HG03457 (cell line): ENCODE results near the gene SLC49A4.

Experiments
- ATAC-seq: cut with Tn5 transposase; IDR thresholded peaks from one replicate; pipeline ENCODE4 v1.9.1; 2021; ENCODE audit warnings: moderate number of reproducible peaks; ENCODE audit not compliant: unreplicated experiment

SLC49A4 gene

DNA sequence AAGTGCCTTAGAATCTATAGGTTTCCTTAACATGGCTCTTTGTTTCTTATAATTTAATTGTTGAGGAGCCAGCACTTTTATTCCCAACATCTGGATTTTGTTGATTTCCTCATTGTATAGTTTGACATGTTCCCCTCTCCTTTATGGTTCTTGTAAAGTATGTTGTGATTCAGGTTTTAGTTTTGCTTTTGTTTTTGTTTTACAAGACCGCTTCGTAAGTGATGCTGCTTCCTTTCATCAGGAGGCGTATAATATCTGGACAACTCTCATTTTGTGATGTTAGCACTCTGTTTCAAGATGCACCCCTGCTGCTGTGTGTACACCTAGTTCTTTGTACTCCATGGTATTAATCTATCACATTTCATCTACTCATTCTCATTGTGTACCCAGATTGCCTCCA, 48.7 kb downstream of the SLC49A4 start:
- ATAC-seq: no peak

DNA sequence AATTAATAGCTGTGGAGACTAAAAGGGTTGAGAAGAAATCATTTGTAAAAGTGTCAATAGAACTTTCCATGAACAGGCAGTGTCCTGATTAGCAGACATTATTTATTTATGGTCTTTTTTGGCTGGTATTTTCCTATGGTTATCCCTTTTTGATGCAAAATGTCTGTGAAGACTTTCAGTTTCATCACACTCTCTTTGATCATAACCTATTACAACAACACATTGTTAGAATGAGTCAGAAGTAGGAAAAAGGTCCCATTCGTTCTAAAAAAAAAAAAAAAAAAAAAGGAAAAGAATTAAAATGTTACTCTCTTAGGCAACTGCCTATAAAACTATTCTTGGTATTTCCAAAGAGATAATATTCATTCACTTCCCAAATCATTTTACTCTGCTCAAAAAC, 62.1 kb downstream of the SLC49A4 start:
- no peak for ATAC-seq

DNA sequence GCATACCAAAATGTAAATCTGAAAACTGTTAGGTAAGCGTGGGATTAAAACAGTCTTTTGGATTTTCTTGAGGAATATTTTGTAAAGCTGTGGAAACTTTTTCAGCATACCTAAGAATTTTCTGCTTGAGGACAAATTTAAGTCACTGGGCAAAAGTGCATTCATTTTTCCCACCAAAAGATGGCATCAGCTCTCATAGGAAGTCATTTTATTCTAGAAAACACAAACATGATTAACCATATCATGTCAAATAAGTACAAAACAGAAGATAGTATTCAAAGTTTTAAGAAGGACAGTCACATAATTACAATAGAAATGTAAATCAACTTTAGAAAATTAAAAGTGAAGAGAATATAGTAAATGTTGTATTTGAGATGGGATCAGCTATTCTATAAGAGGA, 63.5 kb downstream of the SLC49A4 start:
- no peak for ATAC-seq

DNA sequence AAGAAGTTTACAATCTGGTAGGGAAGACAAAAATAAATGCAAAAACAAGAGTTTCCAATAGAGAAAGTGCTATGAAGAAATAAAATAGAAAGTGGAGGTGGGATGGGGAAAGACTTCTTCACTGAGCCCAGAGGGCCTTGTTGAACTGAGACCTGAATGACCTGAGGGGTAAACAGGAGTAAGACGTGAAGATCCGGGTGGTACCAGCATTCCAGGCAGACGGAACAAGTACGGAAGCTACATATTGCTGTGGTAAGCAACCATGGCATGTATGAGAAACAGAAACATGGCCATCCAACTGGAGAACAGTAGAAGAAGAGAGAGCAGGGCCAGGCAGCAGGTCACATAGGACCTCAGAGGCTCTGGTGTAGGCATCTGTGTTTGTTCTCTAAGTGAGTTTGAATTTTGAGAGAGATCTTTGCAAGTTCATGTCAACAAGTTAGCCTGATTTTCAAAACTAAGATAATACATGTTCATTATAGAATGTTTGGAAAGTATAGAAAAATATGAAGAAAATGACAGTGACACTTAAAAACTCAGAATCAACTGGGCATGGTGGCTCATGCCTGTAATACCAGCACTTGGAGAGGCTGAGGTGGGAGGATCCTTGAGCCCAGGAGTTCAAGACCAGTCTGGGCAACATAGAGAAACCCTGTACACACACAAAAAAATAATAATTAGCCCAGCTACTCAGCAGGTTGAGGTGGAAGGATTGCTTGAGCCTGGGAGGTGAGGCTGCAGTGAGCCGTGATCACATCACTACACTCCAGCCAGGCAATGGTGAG, 64.3 kb downstream of the SLC49A4 start:
- ATAC-seq: no peak

DNA sequence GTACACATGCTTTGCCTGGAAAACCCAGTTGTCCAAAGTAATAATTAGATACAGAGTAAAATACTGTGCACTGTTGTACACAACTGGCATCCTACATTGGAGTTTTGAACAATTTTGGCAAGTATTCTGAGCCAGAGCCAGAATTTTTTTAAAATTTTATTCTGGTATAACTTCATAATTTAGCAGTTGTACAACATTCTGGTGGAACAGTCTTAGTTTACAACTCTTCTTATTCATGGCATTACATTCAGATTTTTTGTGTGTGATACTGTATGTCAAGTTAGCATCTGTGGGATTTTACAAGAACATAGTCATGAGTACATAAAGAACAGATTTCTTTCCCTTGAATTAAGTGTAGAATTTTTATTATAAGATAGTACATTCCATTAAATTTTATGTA, 67.5 kb downstream of the SLC49A4 start:
- ATAC-seq: no peak

DNA sequence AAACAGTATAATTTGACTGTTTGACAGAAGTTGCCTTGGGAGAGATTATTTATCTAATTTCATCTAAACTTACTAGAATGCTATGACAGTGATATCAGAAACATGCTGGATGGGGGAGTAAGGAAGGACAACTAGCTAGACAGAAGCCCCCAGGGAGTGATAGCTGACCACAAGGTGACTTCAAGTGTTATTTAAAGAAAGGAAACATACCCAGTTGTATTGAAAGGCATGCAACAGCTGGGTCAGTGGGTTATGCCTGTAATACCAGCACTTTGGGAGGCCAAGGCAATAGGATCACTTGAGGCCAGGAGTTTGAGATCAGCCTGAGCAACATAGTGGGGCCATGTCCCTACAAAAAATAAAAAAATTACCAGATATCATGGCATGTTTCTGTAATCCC, 69.6 kb downstream of the SLC49A4 start:
- no peak for ATAC-seq

DNA sequence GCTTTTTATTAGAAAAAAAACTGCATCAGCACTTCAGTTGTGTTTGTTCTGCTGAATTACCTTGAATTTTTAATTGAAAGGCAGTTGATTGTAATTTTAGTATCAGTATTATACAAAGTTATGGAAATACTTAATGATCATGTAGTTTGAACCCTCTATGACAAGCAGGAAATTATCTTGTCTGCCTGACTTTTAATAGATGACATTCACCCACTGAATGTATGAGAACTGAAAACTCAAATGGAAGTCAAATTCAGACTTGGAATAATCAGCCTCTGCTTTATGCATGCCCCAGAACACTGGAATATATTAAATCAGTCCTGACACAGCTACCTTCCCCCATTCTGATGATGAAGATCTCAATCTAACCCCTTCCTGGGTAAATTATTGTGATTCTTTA, 73.5 kb downstream of the SLC49A4 start:
- ATAC-seq: no peak

DNA sequence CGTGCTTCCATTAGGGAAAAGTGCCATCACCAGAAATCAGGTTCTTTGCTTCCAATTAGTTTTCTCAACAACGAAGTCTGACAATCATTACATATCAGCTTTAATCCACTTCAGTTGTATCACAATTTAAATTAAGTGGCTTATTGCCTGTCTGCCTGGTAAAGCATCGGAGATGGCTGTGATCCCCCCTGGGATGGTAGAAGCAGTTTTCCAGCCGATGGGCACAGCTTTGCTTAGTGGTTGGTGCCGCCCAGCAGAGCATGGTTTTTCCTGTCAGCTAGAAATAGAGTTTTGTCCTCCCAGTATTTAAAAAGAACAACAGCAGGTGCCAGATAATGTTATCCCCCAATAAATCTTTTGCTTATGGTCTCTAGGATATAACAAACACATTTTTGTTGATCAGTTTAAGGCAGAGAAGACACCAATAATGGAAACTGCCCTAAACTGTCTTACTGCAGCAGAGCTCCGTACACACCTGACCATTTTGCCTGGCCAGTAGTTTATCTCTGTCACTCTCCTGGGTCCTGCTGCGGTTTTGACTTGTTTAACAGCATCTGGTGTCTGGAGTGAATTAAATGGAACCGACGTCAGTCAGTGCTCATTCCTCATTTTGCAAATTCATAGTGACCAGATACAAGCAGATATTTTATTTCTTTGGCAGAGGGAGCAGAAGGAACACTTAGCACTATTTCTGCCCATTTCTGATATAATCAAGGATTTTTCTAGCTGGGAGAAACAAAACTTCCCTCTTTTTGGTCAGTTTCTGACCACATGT, 79.1 kb downstream of the SLC49A4 start:
- no peak for ATAC-seq

DNA sequence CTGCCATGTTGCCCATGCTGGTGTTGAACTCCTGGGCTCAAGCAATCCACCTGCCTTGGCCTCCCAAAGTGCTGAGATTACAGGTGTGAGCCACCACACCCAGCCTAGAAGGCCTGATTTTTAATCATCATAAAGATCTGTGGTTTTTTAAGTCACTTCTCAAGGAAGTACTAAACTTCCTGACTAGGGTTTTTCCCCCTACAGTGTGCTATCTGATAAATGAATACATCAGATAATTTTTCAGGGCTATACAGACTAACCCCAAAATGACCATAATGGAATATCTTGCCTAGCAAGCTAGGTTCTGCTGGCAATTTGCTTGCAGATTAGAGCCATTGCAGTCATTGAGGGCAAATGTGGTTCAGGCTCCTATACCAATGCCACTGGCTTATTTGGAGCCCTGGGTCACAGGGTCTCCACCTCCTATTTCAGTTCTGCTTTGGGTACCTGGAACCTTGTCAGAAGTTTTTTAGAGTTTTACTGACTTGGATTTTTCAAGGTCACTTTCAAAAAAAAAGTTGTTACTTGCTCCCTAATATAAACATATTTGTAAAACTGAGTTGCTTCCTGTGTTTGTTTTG, 80.8 kb downstream of the SLC49A4 start:
- ATAC-seq: no peak

DNA sequence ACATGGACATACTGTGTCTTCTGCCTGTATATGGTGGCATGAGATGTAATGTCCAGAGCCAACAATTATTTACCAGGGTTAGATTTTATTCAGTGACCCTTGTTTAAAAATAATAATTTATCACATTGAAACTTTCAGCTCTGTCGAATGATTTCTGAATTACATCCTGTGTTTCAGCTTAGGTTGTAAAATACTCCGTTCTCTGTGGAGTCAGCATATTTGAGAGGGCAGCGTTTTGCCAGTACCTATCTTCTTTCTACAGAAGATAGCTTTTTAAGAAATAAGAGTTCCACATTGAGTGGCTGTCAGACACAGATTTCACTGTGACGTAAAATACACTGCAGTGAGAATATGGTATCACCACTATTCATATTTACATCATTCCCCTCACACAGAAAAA, 85.3 kb downstream of the SLC49A4 start:
- ATAC-seq: no peak

DNA sequence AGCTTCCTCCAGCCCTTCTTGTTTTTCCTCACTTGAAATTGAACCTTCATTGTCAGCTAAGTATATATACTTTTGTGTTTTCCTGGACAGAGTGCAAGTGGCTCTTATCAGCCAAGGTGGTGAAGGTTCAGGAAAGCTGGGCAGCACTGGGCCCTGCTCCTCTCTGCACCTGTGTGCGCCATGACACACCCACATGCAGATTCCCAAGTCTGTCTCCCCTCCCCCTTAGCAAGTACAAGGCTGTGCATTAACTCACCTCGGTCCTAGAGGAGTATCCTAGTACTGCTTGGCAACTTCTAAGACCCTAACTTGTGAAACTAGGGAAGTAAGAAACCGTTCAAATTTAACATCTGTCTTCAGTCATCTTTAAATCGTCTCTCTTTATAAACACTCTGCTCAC, 85.8 kb downstream of the SLC49A4 start:
- ATAC-seq: no peak

DNA sequence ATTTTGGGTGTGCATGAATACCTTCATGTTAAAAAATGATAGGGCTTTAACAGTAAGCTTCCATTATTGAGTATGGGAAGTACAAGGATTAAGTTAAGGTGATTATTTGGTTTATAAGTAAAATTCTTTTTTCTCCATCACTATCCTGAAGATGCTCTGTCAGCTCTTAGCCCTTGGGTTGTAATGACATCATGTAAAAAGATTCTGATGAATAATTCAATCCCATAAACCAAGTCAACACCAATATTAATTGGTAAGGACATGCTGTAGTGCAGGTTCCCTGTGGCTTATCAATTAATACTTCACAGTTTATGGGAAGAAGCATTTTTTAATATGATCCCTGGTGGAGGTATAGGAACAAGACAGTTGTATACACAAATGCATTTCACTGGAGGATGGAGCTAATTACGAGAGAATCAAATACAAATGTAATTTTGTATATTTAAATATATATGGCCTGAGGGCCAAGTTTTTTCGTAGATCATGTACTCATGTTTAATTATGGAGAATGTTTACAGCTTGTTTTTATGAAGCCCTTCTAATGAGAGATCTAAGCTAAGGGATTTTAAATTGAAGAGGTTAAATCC, 87.6 kb downstream of the SLC49A4 start:
- ATAC-seq: no peak

DNA sequence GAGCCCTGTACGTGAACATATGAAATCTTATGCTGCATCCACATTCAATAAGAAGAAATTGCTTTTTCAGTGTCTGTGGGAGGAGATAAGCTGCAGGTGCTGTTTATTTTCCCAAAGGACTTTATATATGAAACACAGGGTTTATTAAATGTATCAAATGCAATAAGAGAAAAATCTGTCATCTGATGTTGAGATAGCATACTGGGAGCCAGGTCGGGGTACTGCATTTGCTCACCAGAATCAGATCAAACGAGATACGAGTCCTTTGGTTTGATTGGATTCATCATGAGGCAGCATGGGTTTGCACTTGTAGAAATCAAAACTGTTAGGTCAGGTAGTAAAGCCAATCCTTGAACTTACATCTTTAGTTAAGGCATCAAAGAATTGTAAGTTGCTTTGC, 91.4 kb downstream of the SLC49A4 start:
- ATAC-seq: no peak

DNA sequence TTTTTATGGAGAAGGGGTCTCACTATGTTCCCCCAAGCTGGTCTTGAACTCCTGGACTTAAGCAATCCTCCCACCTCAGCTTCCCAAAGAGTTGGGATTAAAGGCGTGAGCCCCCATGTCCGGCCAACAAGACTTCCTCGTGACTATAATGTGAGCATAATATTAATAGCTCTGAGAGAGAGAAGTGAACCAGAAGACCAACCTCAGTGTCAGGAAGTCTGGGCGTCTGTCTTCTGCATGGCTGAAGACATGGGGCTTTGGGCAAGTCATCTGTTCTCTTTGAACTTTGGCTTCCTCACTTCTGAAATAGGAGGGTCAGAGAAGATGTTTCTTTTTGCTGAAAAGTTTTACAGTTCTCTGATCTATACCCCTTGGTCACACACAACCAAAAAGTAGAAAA, 92.1 kb downstream of the SLC49A4 start:
- ATAC-seq: no peak

DNA sequence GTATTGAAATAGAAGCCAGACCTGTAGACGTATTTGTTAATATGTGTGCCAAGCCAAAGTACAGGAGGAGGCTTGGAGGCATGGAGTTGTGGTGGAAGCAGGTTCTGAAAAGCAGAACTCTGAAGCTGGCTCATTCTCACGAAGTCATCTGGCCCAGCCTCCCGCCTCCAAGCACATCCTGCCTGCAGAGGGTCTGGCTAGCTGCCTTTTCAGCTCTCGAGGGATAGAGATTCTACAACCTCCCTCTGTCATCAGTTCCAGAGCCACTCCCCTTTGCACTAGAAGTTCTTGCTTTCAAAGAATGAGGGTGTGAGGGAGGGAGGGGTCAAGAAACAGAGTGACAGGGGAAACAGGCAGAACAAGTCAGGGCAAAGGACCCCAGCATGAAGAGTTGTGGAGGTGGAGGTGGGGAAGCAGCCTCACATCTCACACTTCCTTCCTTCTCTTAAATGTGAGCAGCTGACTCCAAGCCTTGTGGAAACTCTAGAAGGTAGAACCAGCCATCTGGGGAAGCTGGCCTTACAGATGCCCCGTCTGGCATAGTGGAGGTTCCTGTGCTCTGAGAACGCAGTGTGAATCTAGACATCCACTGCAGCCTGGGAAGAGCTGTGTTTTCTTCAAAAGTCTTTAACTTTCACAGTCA, 95.3 kb downstream of the SLC49A4 start:
- no peak for ATAC-seq

DNA sequence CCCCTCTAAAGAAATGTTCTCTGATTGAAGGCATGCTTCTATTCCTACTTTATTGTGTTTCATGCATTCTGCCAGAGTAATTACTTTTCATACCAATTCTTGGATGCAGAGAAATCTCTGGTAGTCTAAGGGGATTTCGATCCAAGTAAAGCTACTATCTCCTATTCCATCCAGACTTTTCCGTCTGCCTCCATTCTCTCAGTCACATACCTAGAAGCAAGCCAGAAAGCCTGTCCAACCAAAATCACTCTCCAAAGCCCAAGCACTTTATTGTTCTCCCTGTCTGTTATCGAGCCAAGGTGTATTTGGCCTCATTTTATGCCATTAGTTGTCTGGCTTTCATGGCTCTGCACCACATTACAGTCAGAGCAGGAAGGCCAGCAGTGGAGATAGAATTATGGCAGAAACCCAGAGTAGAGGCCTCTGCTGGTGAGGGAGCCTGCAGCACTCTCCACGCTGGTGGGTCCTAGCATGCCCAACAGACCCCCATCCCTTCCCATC, 95.9 kb downstream of the SLC49A4 start:
- ATAC-seq: no peak

DNA sequence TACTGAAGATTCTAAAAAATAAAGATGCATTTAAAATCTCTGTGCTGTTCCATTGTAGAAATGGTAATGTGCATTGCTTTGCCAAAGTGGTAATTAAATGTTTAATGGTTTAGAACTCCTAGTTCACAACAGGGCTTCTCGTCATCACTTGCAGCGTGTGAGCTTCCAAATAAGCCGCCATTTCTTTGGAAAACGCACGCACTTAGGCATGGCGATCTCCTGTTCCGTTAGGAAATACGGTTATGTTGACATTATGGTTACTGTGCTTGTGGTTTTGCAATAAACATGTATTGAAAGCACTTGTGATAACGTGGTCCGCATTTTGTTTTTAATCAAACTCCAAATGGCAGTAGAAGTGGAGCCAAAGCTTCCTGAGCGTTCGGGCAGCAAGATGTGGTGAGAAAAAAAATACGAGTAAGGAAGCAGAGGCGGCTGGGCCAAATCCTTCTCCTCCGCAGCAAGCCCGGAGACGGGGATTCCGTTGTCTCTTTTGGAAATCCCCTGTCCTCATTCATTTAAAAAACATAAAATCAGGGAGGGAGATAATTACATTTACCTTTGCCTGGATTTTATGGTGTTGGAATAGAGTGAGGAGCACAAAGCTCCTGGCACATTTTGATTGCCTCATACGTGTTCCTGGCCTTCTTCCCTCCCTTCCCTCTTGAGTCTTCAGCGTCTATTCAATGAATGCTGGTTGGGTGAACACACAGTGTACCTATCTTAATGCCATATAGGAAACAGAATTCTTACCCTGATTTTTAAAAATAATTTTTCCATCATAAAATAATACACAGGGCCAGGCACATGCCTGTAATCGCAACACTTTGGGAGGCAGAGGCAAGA, 97.5 kb downstream of the SLC49A4 start:
- no peak for ATAC-seq

DNA sequence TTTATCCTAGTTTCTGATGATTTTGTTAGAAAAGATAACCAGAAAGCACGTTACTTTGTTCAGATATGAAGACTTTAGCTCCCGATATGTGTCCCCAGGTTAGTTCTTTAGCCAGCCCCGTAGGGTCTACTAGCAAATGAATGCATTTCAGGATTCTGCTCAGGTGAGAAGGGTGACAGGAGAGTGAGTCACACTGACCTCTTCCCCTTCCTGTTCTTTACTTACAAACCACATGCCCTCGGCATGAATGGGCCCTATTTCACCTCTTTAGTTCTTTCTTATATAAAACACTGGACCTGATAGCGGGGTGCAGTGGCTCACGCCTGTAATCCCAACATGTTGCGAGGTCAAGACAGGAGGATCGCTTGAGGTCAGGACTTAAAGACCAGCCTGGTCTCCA, 98.4 kb downstream of the SLC49A4 start:
- ATAC-seq: no peak

DNA sequence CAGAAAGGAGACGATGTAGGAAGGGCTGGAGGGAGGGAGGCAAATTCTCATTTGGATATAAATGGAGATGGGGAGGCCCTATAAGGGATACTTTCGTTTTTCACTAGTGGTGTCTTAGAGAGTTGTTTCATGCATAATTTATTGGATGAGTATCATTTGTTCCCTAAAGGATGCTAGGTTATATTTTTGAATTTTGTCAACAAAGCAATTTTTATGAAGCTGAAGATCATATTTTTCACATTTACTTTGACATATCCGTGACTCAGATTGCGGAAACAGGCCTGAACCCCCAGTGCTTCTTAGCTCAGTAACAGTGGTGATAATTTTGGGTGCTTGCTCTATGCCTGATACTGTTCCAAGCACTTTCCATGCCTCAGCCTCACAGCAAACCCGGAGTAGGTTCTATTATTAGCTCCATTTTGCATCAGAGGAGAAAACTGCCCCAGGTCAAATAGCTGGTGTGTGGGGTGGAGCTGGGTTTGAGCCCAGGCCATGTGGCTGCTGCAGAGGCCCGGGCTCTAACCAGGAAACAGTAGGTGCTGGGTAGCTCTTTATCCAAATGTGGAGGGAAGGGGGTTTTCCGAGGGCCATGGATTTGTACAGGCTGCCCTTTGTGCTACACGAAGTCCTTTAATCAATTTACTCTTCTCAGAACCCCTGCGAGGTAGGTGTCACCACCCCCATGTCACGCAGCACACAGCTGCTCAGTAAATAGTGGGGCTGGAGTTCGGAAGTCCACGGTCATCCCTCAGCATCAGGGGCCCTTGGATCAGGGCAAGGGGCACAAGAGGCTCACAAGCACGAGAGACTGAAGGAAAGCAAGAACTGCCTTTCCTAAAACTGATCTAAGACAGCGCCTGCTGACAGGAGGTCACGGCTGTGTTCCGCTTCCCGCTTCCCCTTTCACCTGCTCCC, 99.1 kb downstream of the SLC49A4 start:
- ATAC-seq: no peak
